Measurements from ENCODE around the gene DENND1A.

- no peak for TF ChIP-seq CREB1 (CRISPR knock-in tag; IDR thresholded peaks at IDR 0.05)
- TF ChIP-seq, protein P1, sequence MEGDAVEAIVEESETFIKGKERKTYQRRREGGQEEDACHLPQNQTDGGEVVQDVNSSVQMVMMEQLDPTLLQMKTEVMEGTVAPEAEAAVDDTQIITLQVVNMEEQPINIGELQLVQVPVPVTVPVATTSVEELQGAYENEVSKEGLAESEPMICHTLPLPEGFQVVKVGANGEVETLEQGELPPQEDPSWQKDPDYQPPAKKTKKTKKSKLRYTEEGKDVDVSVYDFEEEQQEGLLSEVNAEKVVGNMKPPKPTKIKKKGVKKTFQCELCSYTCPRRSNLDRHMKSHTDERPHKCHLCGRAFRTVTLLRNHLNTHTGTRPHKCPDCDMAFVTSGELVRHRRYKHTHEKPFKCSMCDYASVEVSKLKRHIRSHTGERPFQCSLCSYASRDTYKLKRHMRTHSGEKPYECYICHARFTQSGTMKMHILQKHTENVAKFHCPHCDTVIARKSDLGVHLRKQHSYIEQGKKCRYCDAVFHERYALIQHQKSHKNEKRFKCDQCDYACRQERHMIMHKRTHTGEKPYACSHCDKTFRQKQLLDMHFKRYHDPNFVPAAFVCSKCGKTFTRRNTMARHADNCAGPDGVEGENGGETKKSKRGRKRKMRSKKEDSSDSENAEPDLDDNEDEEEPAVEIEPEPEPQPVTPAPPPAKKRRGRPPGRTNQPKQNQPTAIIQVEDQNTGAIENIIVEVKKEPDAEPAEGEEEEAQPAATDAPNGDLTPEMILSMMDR (IDR thresholded peaks at IDR 0.05): no peak
- TF ChIP-seq FOXK1 (CRISPR knock-in tag; IDR thresholded peaks at IDR 0.05): no peak
- no peak for TF ChIP-seq TP53 (CRISPR knock-in tag; IDR thresholded peaks at IDR 0.05)
- TF ChIP-seq GABPB1 (CRISPR knock-in tag; IDR thresholded peaks at IDR 0.05): no peak
- TF ChIP-seq, protein P2, sequence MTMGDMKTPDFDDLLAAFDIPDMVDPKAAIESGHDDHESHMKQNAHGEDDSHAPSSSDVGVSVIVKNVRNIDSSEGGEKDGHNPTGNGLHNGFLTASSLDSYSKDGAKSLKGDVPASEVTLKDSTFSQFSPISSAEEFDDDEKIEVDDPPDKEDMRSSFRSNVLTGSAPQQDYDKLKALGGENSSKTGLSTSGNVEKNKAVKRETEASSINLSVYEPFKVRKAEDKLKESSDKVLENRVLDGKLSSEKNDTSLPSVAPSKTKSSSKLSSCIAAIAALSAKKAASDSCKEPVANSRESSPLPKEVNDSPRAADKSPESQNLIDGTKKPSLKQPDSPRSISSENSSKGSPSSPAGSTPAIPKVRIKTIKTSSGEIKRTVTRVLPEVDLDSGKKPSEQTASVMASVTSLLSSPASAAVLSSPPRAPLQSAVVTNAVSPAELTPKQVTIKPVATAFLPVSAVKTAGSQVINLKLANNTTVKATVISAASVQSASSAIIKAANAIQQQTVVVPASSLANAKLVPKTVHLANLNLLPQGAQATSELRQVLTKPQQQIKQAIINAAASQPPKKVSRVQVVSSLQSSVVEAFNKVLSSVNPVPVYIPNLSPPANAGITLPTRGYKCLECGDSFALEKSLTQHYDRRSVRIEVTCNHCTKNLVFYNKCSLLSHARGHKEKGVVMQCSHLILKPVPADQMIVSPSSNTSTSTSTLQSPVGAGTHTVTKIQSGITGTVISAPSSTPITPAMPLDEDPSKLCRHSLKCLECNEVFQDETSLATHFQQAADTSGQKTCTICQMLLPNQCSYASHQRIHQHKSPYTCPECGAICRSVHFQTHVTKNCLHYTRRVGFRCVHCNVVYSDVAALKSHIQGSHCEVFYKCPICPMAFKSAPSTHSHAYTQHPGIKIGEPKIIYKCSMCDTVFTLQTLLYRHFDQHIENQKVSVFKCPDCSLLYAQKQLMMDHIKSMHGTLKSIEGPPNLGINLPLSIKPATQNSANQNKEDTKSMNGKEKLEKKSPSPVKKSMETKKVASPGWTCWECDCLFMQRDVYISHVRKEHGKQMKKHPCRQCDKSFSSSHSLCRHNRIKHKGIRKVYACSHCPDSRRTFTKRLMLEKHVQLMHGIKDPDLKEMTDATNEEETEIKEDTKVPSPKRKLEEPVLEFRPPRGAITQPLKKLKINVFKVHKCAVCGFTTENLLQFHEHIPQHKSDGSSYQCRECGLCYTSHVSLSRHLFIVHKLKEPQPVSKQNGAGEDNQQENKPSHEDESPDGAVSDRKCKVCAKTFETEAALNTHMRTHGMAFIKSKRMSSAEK (CRISPR knock-in tag; IDR thresholded peaks at IDR 0.05; ENCODE audit: borderline replicate concordance): no peak
- TF ChIP-seq ELF4 (CRISPR knock-in tag; IDR thresholded peaks at IDR 0.05; ENCODE audit: low read depth): no peak
These were observed 176.9 kb downstream of the DENND1A start for GRCh38 chr9:123753016-123753415.
